ENCODE results near the gene SETD7.

Gene SETD7

GRCh38 chr4:139472852-139473251 is 83.2 kb downstream of the SETD7 start:
- Histone ChIP-seq H3K4me3 (ENCODE audit: low read length, poor library complexity, severe bottlenecking) (no peak overlapping the region), H3K4me2 (ENCODE audit: low read depth, low read length, poor library complexity, severe bottlenecking) (no peak overlapping the region), H3K9me3 (ENCODE audit: insufficient read depth, low read depth, low read length) (no peaks in the 10 kb centered on the region; the same call in 1 of the 2 replicates), H3K4me1 (ENCODE audit: insufficient read depth, low read length, poor library complexity, severe bottlenecking) (no peaks in the 10 kb centered on the region), H4K20me1 (ENCODE audit: insufficient read depth, low read length, poor library complexity, severe bottlenecking) (no peaks in the 10 kb centered on the region), H3K27me3 (ENCODE audit: insufficient read depth, low read length, poor library complexity, severe bottlenecking) (no peaks in the 10 kb centered on the region), H3K36me3 (ENCODE audit: insufficient read depth, low read length) (peaks cover 15% of the 10 kb centered on the region; the same call in 1 of the 2 replicates), H2AFZ (ENCODE audit: low read length) (no peak overlapping the region), H3K79me2 (ENCODE audit: insufficient read depth, low read length) (peaks cover 11% of the 10 kb centered on the region; the same call in 1 of the 2 replicates), H3F3A (ENCODE audit: low read depth) (no peaks in the 10 kb centered on the region), H3K9me2 (replicated peaks; ENCODE audit: low read depth, low read length) (no peaks in the 10 kb centered on the region), H3K9ac (ENCODE audit: low read depth, low read length, poor library complexity, severe bottlenecking) (no peak overlapping the region)
- TF ChIP-seq CTCF (conservative IDR thresholded peaks at IDR 0.05; ENCODE audit: low read length) (no peak), EZH2phosphoT487 (IDR thresholded peaks at IDR 0.05; ENCODE audit: borderline replicate concordance) (no peak)

- H4K20me1 ChIP-seq (ENCODE audit: insufficient read depth, low read length, poor library complexity, severe bottlenecking) = no peaks in the 10 kb centered on the region
- H3K79me2 ChIP-seq (ENCODE audit: insufficient read depth, low read length) = peaks cover 12% of the 10 kb centered on the region; the same call in 1 of the 2 replicates
- peaks cover 15% of the 10 kb centered on the region; the same call in 1 of the 2 replicates for H3K36me3 ChIP-seq (ENCODE audit: insufficient read depth, low read length)
- no peak overlapping the region for H3K4me3 ChIP-seq (ENCODE audit: low read length, poor library complexity, severe bottlenecking)
- H3K9me3 ChIP-seq (ENCODE audit: insufficient read depth, low read depth, low read length) = no peaks in the 10 kb centered on the region; the same call in 1 of the 2 replicates
- no peaks in the 10 kb centered on the region for H3K27me3 ChIP-seq (ENCODE audit: insufficient read depth, low read length, poor library complexity, severe bottlenecking)
- no peak overlapping the region for H3K9ac ChIP-seq (ENCODE audit: low read depth, low read length, poor library complexity, severe bottlenecking)
- no peaks in the 10 kb centered on the region for H3K9me2 ChIP-seq (replicated peaks; ENCODE audit: low read depth, low read length)
- no peak overlapping the region for H2AFZ ChIP-seq (ENCODE audit: low read length)
- H3K4me1 ChIP-seq (ENCODE audit: insufficient read depth, low read length, poor library complexity, severe bottlenecking) = no peaks in the 10 kb centered on the region
- TF ChIP-seq CTCF (conservative IDR thresholded peaks at IDR 0.05; ENCODE audit: low read length) (no peak), EZH2phosphoT487 (IDR thresholded peaks at IDR 0.05; ENCODE audit: borderline replicate concordance) (no peak)
- H3F3A ChIP-seq (ENCODE audit: low read depth) = no peaks in the 10 kb centered on the region
- no peak overlapping the region for H3K4me2 ChIP-seq (ENCODE audit: low read depth, low read length, poor library complexity, severe bottlenecking)
These were observed 84.9 kb downstream of the SETD7 start for GRCh38 chr4:139470997-139471665.

GRCh38 chr4:139470295-139470694 is 85.7 kb downstream of the SETD7 start:
- no peaks in the 10 kb centered on the region; the same call in 1 of the 2 replicates for H3K9me3 ChIP-seq (ENCODE audit: insufficient read depth, low read depth, low read length)
- no peak overlapping the region for H3K4me2 ChIP-seq (ENCODE audit: low read depth, low read length, poor library complexity, severe bottlenecking)
- peaks cover 15% of the 10 kb centered on the region; the same call in 1 of the 2 replicates for H3K36me3 ChIP-seq (ENCODE audit: insufficient read depth, low read length)
- TF ChIP-seq EZH2phosphoT487 (IDR thresholded peaks at IDR 0.05; ENCODE audit: borderline replicate concordance) = no peak
- TF ChIP-seq CTCF (conservative IDR thresholded peaks at IDR 0.05; ENCODE audit: low read length) = no peak
- no peak overlapping the region for H3K9ac ChIP-seq (ENCODE audit: low read depth, low read length, poor library complexity, severe bottlenecking)
- no peak overlapping the region for H3K4me3 ChIP-seq (ENCODE audit: low read length, poor library complexity, severe bottlenecking)
- no peaks in the 10 kb centered on the region for H4K20me1 ChIP-seq (ENCODE audit: insufficient read depth, low read length, poor library complexity, severe bottlenecking)
- no peaks in the 10 kb centered on the region for H3F3A ChIP-seq (ENCODE audit: low read depth)
- H3K9me2 ChIP-seq (replicated peaks; ENCODE audit: low read depth, low read length) = no peaks in the 10 kb centered on the region
- H3K4me1 ChIP-seq (ENCODE audit: insufficient read depth, low read length, poor library complexity, severe bottlenecking) = no peaks in the 10 kb centered on the region
- peaks cover 17% of the 10 kb centered on the region; the same call in 1 of the 2 replicates for H3K79me2 ChIP-seq (ENCODE audit: insufficient read depth, low read length)
- no peak overlapping the region for H2AFZ ChIP-seq (ENCODE audit: low read length)
- H3K27me3 ChIP-seq (ENCODE audit: insufficient read depth, low read length, poor library complexity, severe bottlenecking) = no peaks in the 10 kb centered on the region
